ENCODE measurements around the gene SEC62. TPM values are rescaled to one million over a fixed set of nuclear protein-coding genes. Genes with fewer than 3 reads are reported as not detected.
"Not testable (repeated sequence)": the region's sequence is repeated elsewhere in the genome, so short reads cannot be mapped to it uniquely, and the experiment has no call there.

SEC62 gene
- total RNA-seq, 1 donor: 63.8 TPM

DNA sequence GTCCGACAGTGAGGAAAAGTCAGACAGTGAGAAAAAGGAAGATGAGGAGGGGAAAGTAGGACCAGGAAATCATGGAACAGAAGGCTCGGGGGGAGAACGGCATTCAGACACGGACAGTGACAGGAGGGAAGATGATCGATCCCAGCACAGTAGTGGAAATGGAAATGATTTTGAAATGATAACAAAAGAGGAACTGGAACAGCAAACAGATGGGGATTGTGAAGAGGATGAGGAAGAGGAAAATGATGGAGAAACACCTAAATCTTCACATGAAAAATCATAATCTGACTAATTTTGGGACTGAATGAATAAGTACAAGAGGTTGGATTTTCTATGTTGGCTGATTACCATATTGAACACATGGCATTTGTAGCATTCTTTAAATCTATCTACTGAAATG lies 26.2 kb downstream of the SEC62 start:
- H3K27me3 ChIP-seq (ENCODE audit: insufficient read depth, low read length): no peaks in the 10 kb centered on the region
- peaks cover 5% of the 10 kb centered on the region for H3K4me1 ChIP-seq (ENCODE audit: insufficient read depth, low read length)
- H3K9me3 ChIP-seq (ENCODE audit: low read depth, low read length): no peaks in the 10 kb centered on the region
- no peak overlapping the region for H3K4me3 ChIP-seq (ENCODE audit: low read length)

DNA sequence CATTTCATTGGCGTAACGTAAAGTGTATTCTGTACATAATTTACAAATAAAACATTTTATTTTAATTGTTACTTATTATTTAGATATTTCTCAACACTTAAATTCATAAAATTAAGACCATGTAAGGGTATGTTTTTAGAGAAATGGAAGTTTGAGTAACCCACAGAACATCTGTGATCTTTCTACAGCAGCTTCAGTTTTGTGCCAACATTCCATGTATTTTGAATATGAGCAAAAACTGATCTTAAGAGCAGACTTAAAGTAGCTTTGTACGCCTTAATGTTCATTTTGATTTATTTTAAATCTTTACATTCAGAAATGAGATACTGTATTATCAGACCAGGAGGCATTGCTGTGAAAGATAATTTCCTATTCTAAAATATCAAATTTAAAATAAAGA lies 27.2 kb downstream of the SEC62 start:
- peaks cover 5% of the 10 kb centered on the region for H3K4me1 ChIP-seq (ENCODE audit: insufficient read depth, low read length)
- H3K9me3 ChIP-seq (ENCODE audit: low read depth, low read length): no peaks in the 10 kb centered on the region
- H3K4me3 ChIP-seq (ENCODE audit: low read length): no peak overlapping the region
- no peaks in the 10 kb centered on the region for H3K27me3 ChIP-seq (ENCODE audit: insufficient read depth, low read length)

DNA sequence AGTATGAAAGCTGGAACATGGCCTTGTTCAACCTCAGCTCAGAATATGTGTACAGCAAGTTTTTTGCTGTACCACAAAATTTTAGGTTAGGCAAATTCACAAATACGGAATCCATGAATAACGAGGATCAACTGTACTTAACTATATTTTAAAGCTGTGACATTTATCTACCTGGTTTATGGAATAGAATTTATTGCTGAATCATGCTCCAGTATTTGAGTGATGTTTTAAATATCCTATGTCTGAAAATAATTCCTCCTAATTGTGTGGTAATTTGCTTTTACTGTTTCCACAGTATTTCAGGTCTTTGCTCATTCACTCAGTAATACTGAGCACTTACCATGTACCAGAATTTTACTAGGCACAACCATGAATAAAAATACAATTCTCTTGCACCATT lies 29.5 kb downstream of the SEC62 start:
- no peak overlapping the region for H3K4me3 ChIP-seq (ENCODE audit: low read length)
- H3K9me3 ChIP-seq (ENCODE audit: low read depth, low read length): no peaks in the 10 kb centered on the region
- H3K4me1 ChIP-seq (ENCODE audit: insufficient read depth, low read length): peaks cover 8% of the 10 kb centered on the region
- no peaks in the 10 kb centered on the region for H3K27me3 ChIP-seq (ENCODE audit: insufficient read depth, low read length)

DNA sequence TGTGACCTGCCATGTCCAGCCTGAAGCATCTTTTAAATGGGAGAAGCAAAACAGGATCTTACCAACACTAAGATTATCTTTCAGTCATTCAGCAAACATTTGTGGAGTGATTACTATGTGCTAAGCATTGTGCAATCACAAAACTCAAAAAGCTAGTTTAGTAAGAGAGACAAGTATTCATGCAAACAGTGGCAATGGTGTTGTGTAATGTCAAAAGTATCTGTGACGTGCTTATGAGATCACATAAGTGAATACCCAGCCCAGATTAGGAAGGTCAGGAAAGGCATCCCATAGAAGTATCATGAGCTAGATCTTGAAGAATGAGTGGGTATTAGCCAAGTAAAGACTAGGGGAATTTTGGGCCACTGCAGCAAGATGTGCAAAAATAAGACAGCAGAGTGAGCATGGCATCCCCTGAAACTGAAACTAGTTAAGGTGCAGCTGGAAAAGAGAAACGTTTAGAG lies 32.1 kb downstream of the SEC62 start:
- H3K27me3 ChIP-seq (ENCODE audit: insufficient read depth, low read length): no peaks in the 10 kb centered on the region
- peaks cover 24% of the 10 kb centered on the region for H3K4me1 ChIP-seq (ENCODE audit: insufficient read depth, low read length)
- no peak overlapping the region for H3K4me3 ChIP-seq (ENCODE audit: low read length)
- no peaks in the 10 kb centered on the region for H3K9me3 ChIP-seq (ENCODE audit: low read depth, low read length)

DNA sequence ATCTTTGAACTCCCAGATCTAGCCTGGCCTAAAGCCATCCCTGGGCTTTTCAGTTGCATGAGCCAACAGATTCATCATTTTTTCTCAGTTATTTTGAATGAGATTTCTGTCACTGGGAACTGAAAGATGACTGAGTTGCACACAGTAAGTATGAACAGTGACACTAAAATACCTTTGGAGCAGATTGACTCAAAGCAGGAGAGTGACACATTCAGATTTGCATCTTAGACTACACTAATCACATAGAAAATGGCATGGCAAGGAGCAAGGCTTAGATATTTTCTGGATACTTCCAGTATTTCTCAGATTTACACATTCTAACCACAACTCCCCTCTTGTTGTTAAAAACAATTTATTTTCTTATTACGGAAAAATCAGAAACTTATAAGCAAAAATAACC lies 32.8 kb downstream of the SEC62 start:
- Histone ChIP-seq H3K9me3 (ENCODE audit: low read depth, low read length) (no peaks in the 10 kb centered on the region), H3K4me1 (ENCODE audit: insufficient read depth, low read length) (peaks cover 30% of the 10 kb centered on the region), H3K4me3 (ENCODE audit: low read length) (no peak overlapping the region)

DNA sequence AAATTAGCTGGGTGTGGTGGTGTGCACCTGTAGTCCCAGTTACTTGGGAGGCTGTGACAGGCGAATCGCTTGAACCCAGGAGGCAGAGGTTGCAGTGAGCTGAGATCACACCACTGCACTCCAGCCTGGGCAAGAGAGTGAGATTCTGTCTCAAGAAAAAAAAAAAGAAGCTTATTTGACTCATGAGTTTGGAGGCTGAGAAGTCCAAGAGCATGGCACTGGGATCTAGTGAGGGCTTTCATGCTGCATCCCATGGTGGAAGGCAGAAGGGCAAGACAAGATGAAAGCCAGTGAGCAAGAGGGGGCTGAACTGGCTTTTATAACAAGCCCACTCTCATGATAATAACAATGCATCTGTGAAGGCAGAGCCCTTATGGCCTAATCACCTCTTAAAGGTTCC lies 33.4 kb downstream of the SEC62 start:
- Histone ChIP-seq H3K4me3 (ENCODE audit: low read length) (no peak overlapping the region), H3K4me1 (ENCODE audit: insufficient read depth, low read length) (peaks cover 34% of the 10 kb centered on the region), H3K27me3 (ENCODE audit: insufficient read depth, low read length) (no peaks in the 10 kb centered on the region), H3K9me3 (ENCODE audit: low read depth, low read length) (no peaks in the 10 kb centered on the region)

More for the DNA sequence above, 32.8 kb downstream of the SEC62 start:
- H3K27me3 ChIP-seq (ENCODE audit: insufficient read depth, low read length): no peaks in the 10 kb centered on the region

DNA sequence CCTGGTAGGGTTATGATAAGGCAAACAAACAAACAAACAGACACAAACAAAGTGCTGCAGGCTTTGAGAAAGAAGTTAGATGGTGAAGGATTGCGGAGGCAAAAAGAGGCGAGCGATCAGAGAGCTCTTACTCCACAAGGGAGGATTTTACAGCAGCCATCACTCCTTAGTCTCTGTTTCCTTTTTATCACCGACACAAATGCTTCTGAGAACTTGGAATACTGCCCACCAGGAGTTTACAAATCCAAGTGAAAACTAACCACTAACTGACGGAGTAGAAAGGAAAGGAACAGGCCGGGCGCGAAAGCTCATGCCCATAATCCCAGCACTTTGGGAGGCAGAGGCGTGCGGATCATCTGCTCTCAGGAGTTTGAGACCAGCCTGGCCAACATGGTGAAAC lies 35.6 kb downstream of the SEC62 start:
- Histone ChIP-seq H3K4me1 (ENCODE audit: insufficient read depth, low read length) (peaks cover 53% of the 10 kb centered on the region), H3K27me3 (ENCODE audit: insufficient read depth, low read length) (no peaks in the 10 kb centered on the region), H3K4me3 (ENCODE audit: low read length) (peak overlapping the region; percentile 9), H3K9me3 (ENCODE audit: low read depth, low read length) (no peaks in the 10 kb centered on the region)

DNA sequence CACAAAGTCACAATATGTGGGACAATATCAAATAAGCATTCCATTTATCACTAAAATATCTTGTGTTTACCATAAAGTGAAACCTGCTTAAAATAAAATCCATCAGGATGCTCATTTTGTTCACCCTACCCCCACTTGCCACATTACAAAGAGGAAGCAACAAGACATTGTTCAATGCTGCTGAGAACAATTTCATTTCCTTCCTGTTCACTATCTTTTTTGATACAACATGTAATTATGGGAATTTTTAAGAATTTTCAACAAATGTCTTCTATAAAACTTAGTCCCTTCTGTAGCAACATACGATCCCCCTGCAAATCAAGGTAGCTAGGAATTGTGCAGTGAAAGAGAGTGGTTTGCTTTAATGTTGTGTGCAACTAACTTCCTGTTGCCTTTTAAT lies 36.3 kb downstream of the SEC62 start:
- Histone ChIP-seq H3K4me3 (ENCODE audit: low read length) (peak overlapping the region; percentile 9), H3K27me3 (ENCODE audit: insufficient read depth, low read length) (no peaks in the 10 kb centered on the region), H3K4me1 (ENCODE audit: insufficient read depth, low read length) (peaks cover 58% of the 10 kb centered on the region), H3K9me3 (ENCODE audit: low read depth, low read length) (no peaks in the 10 kb centered on the region)

DNA sequence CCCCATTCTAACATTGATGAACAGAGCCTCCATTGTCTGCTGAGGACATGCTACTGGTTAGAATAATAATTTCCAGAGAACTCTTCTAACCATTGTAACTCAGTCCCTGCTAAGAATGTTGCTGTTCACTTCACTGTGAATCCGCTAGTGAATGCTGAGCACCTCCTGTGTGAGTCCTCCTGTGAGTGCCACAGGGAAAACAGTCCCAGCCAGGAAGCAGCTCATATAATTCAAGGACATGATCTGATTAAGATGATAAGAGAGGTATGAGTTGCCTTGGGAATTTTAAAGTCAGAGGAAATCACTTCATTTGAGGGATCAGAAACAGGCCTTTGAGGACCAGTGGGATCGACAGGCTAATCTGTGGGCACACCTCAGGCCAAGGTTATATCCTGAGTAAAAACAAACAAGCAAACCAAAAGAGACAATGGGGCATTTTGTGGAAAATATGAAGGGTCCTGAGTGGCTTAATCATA lies 37.3 kb downstream of the SEC62 start:
- H3K4me3 ChIP-seq (ENCODE audit: low read length): no peak overlapping the region
- no peaks in the 10 kb centered on the region for H3K27me3 ChIP-seq (ENCODE audit: insufficient read depth, low read length)
- peaks cover 61% of the 10 kb centered on the region for H3K4me1 ChIP-seq (ENCODE audit: insufficient read depth, low read length)
- no peaks in the 10 kb centered on the region for H3K9me3 ChIP-seq (ENCODE audit: low read depth, low read length)

DNA sequence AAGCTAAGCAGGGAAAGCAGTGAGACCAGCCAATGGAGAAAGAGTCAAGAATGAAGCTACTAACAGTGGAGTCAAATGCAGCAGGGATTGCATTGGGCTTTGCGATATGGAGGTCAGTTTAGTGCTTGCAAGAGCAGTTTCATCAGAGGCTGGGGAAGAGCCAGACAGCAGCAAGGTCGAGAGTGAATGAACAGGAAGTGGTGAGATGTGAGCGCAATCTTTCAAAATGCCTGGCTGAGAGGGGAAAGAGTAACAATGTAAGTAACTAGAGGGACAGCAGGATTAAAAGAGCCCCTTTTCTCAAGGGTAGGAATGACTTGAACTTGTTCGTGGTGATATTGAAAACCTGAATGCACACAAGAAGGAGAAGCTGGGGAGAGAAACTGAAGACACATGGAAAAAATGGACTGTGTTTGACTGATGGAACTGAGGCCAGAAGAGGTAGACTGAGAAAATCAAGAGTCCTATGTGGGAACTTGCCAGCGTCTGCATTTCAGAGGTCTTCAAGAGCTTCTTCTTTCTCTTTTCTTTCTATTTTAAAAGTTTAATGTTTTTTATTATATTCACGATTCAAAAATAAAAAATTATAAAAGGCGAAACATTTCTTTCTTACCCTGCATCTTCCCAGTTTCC lies 40.5 kb downstream of the SEC62 start:
- Histone ChIP-seq H3K4me3 (ENCODE audit: low read length) (no peak overlapping the region), H3K9me3 (ENCODE audit: low read depth, low read length) (no peaks in the 10 kb centered on the region), H3K27me3 (ENCODE audit: insufficient read depth, low read length) (no peaks in the 10 kb centered on the region), H3K4me1 (ENCODE audit: insufficient read depth, low read length) (peaks cover 52% of the 10 kb centered on the region)

DNA sequence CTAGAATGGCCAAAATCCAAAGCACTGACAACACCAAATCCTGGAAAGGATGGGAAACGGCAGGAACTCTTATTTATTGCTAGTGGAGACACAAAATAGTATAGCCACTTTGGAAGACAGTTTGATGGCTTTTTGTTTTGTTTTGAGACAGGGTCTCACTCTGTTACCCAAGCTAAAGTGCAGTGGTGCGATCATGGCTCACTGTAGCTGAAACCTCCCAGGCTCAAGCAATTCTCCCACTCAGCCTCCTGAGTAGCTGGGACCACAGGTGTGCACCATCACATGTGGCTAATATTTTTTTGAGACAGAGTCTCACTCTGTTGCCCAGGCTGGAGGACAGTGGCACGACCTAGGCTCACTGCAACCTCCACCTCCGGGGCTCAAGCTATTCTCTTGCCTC lies 43.9 kb downstream of the SEC62 start:
- H3K9me3 ChIP-seq (ENCODE audit: low read depth, low read length): no peaks in the 10 kb centered on the region
- H3K4me3 ChIP-seq (ENCODE audit: low read length): no peak overlapping the region
- no peaks in the 10 kb centered on the region for H3K27me3 ChIP-seq (ENCODE audit: insufficient read depth, low read length)
- H3K4me1 ChIP-seq (ENCODE audit: insufficient read depth, low read length): peaks cover 25% of the 10 kb centered on the region

DNA sequence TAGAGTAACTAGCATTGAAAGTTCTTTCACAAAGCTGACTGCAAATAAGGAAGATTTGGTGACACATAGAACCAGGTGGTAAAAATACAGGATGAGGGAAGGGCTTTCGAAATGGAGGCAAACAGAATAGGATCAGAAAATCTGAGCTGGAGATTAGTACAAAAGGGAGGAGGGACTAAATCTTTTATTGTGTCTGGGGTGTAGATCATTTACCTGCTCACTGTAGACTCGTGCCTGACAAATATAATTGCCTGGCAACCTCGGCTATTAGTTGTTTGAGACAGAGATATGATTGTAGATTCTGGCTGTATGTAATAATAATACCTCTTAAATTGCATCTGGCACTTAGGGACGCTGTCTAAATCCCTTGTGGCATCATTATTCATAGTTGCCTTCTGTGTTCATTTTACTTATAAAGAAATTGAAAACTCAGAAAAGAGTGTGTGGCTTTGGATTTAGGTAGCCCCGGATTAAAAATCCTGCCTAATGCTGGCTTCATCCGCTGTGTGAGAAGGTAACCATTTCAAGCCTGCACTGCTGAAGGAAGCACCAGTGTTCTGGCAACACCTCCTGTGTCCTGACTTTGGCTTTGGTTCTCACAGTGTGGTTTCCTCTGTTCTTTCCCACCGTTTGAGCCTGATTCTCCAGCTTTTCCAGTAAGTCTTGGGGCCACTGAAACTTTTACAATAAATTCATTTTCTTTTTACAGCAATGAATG lies 46.2 kb downstream of the SEC62 start:
- no peak overlapping the region for H3K4me3 ChIP-seq (ENCODE audit: low read length)
- no peaks in the 10 kb centered on the region for H3K27me3 ChIP-seq (ENCODE audit: insufficient read depth, low read length)
- H3K9me3 ChIP-seq (ENCODE audit: low read depth, low read length): no peaks in the 10 kb centered on the region
- peaks cover 3% of the 10 kb centered on the region for H3K4me1 ChIP-seq (ENCODE audit: insufficient read depth, low read length)

DNA sequence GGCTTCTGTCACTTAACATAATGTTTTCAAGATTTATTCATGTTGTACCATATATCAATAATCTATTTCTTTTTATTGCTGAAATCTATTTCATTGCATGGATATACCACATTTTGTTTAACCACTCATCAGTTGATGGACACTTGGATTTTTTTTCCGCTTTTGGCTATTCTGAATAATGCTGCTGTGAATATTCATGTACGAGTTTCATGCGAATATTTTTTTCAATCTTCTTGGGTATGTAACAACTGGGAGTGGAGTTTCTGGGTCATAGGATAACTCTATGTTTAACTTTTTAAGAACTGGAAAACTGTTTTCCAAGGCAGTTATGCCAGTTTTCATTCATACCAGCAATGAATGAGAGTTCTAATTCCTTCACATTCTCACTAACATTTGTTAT lies 49.5 kb downstream of the SEC62 start:
- Histone ChIP-seq H3K27me3 (ENCODE audit: insufficient read depth, low read length) (no peaks in the 10 kb centered on the region), H3K4me3 (ENCODE audit: low read length) (no peak overlapping the region), H3K9me3 (ENCODE audit: low read depth, low read length) (no peaks in the 10 kb centered on the region), H3K4me1 (ENCODE audit: insufficient read depth, low read length) (no peaks in the 10 kb centered on the region)

DNA sequence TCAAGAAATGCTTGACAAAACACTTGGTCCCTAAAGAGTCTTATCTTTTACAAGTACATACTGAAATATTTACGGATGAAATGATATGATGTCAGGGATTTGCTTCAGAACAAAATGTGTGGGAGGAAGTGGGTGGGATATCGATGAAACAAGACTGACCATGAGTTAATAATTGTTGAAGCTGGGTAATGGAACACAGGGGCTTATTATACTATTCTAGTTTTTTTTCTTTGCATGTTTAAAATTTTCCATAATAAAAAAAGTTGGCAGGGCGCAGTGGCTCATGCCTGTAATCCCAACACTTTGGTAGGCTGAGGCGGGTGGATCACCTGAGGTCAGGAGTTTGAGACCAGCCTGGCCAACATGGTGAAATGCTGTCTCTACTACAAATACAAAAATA lies 52.7 kb downstream of the SEC62 start:
- H3K4me1 ChIP-seq (ENCODE audit: insufficient read depth, low read length); H3K9me3 ChIP-seq (ENCODE audit: low read depth, low read length); H3K4me3 ChIP-seq (ENCODE audit: low read length); H3K27me3 ChIP-seq (ENCODE audit: insufficient read depth, low read length): not testable (repeated sequence)

DNA sequence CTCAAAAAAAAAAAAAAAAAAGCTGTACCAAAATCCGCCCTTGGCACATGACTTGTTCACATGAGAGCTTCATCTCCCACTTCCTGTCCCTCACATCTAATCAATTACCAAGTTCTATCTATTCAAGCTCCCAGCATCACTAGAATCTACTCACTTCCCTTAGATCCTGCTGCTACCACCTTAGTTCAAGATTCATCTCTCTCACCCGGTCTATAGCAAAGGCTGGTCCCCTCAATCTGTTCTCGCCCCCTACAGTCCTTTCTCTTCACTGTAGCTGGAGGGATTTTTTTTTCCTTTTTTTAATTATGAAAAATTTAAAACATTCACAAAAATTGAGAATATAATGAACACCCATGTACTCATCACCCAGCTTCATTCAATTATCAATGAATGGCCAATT lies 54.5 kb downstream of the SEC62 start:
- H3K27me3 ChIP-seq (ENCODE audit: insufficient read depth, low read length): no peaks in the 10 kb centered on the region
- no peaks in the 10 kb centered on the region for H3K9me3 ChIP-seq (ENCODE audit: low read depth, low read length)
- H3K4me3 ChIP-seq (ENCODE audit: low read length): no peak overlapping the region
- H3K4me1 ChIP-seq (ENCODE audit: insufficient read depth, low read length): peaks cover 20% of the 10 kb centered on the region

DNA sequence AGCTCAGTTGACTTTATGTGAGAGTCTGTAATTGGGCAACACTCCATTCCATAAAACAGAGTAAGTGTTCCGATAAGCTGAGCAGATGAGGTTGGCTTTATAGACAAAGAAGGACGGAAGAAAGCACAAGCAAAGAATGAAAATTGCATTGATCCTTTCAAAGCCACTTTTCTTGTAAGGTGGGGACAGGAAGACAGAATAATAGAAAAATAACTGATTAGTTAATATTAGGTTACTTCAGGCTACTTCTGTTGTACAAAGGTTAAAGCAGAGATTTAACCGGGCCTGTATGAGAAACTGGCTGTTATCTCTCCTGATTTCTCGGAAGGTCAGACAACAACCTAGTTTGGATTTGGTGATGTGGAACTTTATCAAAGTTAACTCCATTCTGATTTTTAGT lies 55.7 kb downstream of the SEC62 start:
- no peaks in the 10 kb centered on the region for H3K27me3 ChIP-seq (ENCODE audit: insufficient read depth, low read length)
- peaks cover 28% of the 10 kb centered on the region for H3K4me1 ChIP-seq (ENCODE audit: insufficient read depth, low read length)
- H3K4me3 ChIP-seq (ENCODE audit: low read length): no peak overlapping the region
- H3K9me3 ChIP-seq (ENCODE audit: low read depth, low read length): no peaks in the 10 kb centered on the region
